IMR-90 (cell line): ENCODE measurements around the gene AGAP2. TPM values are rescaled to one million over a fixed set of nuclear protein-coding genes. Genes with fewer than 3 reads are reported as not detected.

Experiments used
- ATAC-seq: fragments of 200-7000 bp; cut with Tn5 transposase; 2 replicates; pipeline ENCODE4 v1.9.1; 2020; ENCODE audit warnings: low read depth, mild to moderate bottlenecking, moderate library complexity
- BruUV-seq: library from RNA; stranded (reverse); fragments of 400-500 nt; replicated peaks from 2 replicates; lab custom pipeline; 2021; lab: Mats Ljungman, UMichigan
- CTCF ChIA-PET: fragments of 300-600 bp; formaldehyde crosslinking; extraction: SDS; loops from one replicate; lab custom pipeline; 2021; ENCODE audit warnings: antibody characterized with exemption; lab: Yijun Ruan, JAX
- POLR2A ChIA-PET: fragments of 300-600 bp; sonication (Branson Sonifier 250); formaldehyde crosslinking; loops from one replicate; lab custom pipeline; 2022; ENCODE audit warnings: antibody characterized with exemption; ENCODE audit not compliant: unreplicated experiment; lab: Charles Lee
- DNase-seq: peaks from one replicate; pipeline ENCODE4 v3.0.0; 2013
- H2AFZ ChIP-seq: replicated peaks from 2 replicates; pipeline ENCODE3; 2013; ENCODE audit warnings: low read length, mild to moderate bottlenecking; ENCODE audit not compliant: poor library complexity
- H2AK5ac ChIP-seq: 2 replicates; pipeline ENCODE4 v1.6.1; 2013; ENCODE audit warnings: low read depth, low read length, inconsistent platforms
- H2AK9ac ChIP-seq: replicated peaks from 2 replicates; pipeline ENCODE3; 2013; ENCODE audit warnings: mild to moderate bottlenecking, low read depth, low read length, moderate library complexity; ENCODE audit not compliant: poor library complexity
- H2BK120ac ChIP-seq: 2 replicates; pipeline ENCODE4 v1.6.1; 2013; ENCODE audit warnings: low read depth, low read length, inconsistent platforms
- H2BK15ac ChIP-seq: 3 replicates; pipeline ENCODE4 v1.6.1; 2013; ENCODE audit warnings: low read depth, low read length, inconsistent platforms
- H2BK20ac ChIP-seq: 2 replicates; pipeline ENCODE4 v1.6.1; 2013; ENCODE audit warnings: low read depth, mild to moderate bottlenecking, inconsistent platforms, low read length, moderate library complexity
- H2BK5ac ChIP-seq: 2 replicates; pipeline ENCODE4 v1.6.1; 2013; ENCODE audit warnings: mild to moderate bottlenecking, low read depth, low read length, inconsistent platforms; ENCODE audit not compliant: poor library complexity, severe bottlenecking
- H3K14ac ChIP-seq: replicated peaks from 2 replicates; pipeline ENCODE4 v1.6.1; 2013; ENCODE audit warnings: low read depth, low read length, inconsistent platforms
- H3K18ac ChIP-seq: 2 replicates; pipeline ENCODE4 v1.6.1; 2013; ENCODE audit warnings: low read depth, low read length, control low read depth
- H3K23ac ChIP-seq: 2 replicates; pipeline ENCODE4 v1.6.1; 2013; ENCODE audit warnings: low read depth, low read length, inconsistent platforms
- H3K27ac ChIP-seq: 2 replicates; pipeline ENCODE4 v1.5.1; 2013; ENCODE audit warnings: mild to moderate bottlenecking, control low read depth, low read length; ENCODE audit not compliant: insufficient read depth
- H3K27me3 ChIP-seq: 2 replicates; pipeline ENCODE4 v1.6.1; 2013; ENCODE audit warnings: low read length; ENCODE audit not compliant: control insufficient read depth, insufficient read depth
- H3K36me3 ChIP-seq: 2 replicates; pipeline ENCODE4 v1.6.1; 2013; ENCODE audit warnings: low read length, mixed read lengths; ENCODE audit not compliant: control insufficient read depth, insufficient read depth
- H3K4ac ChIP-seq: 2 replicates; pipeline ENCODE4 v1.6.1; 2013; ENCODE audit warnings: low read depth, low read length, inconsistent platforms
- H3K4me1 ChIP-seq: 2 replicates; pipeline ENCODE4 v1.6.1; 2013; ENCODE audit warnings: low read length, mixed read lengths; ENCODE audit not compliant: control insufficient read depth, insufficient read depth
- H3K4me2 ChIP-seq: 2 replicates; pipeline ENCODE4 v1.6.1; 2013; ENCODE audit warnings: low read depth, mild to moderate bottlenecking, control low read depth, low read length, moderate library complexity
- H3K4me3 ChIP-seq: 2 replicates; pipeline ENCODE4 v1.5.1; 2013; ENCODE audit warnings: low read depth, mild to moderate bottlenecking, control low read depth, low read length, moderate library complexity; ENCODE audit not compliant: insufficient read depth
- H3K56ac ChIP-seq: 2 replicates; pipeline ENCODE4 v1.6.1; 2013; ENCODE audit warnings: low read length, inconsistent platforms; ENCODE audit not compliant: insufficient read depth; ENCODE audit errors: extremely low read depth
- H3K79me1 ChIP-seq, 2 experiments: 2 replicates each; pipeline ENCODE4 v1.6.1; 2013; ENCODE audit warnings: low read length in 2 of 2, inconsistent platforms in 1 of 2, low read depth in 1 of 2
- H3K9ac ChIP-seq: 2 replicates; pipeline ENCODE4 v1.6.1; 2013; ENCODE audit warnings: low read depth, low read length, control low read depth
- H3K9me1 ChIP-seq: 2 replicates; pipeline ENCODE4 v1.6.1; 2013; ENCODE audit warnings: low read length, inconsistent platforms; ENCODE audit not compliant: insufficient read depth
- H3K9me3 ChIP-seq: 2 replicates; pipeline ENCODE4 v1.6.1; 2013; ENCODE audit warnings: low read length; ENCODE audit not compliant: control insufficient read depth, insufficient read depth
- H4K20me1 ChIP-seq: 2 replicates; pipeline ENCODE4 v1.6.1; 2013; ENCODE audit warnings: low read length, inconsistent platforms; ENCODE audit not compliant: insufficient read depth
- H4K5ac ChIP-seq: 2 replicates; pipeline ENCODE4 v1.6.1; 2013; ENCODE audit warnings: mild to moderate bottlenecking, low read depth, low read length, control low read depth
- H4K8ac ChIP-seq, 2 experiments: 2 replicates each; pipeline ENCODE4 v1.6.1; 2013; ENCODE audit warnings: low read depth in 2 of 2, low read length in 2 of 2, control low read depth in 1 of 2, inconsistent platforms in 1 of 2
- H4K91ac ChIP-seq: 2 replicates; pipeline ENCODE4 v1.6.1; 2013; ENCODE audit warnings: low read depth, low read length, inconsistent platforms; ENCODE audit not compliant: insufficient read depth
- BHLHE40 ChIP-seq: fragments of 150-350 bp; IDR thresholded peaks from 2 replicates; pipeline ENCODE4 v1.6.1; 2016; ENCODE audit warnings: mild to moderate bottlenecking, low read depth, low read length
- CEBPB ChIP-seq: IDR thresholded peaks from 2 replicates; pipeline ENCODE4 v1.6.1; 2012; ENCODE audit warnings: low read depth, low read length, improper control_type of control experiment
- CHD1 ChIP-seq: IDR thresholded peaks from 2 replicates; pipeline ENCODE4 v1.6.1; 2012; ENCODE audit warnings: low read depth, low read length, improper control_type of control experiment
- ELK1 ChIP-seq: fragments of 150-350 bp; IDR thresholded peaks from 2 replicates; pipeline ENCODE4 v1.6.1; 2016; ENCODE audit warnings: low read depth, mild to moderate bottlenecking, low read length, moderate library complexity, borderline replicate concordance
- FOS ChIP-seq: fragments of 150-350 bp; IDR thresholded peaks from 2 replicates; pipeline ENCODE4 v1.6.1; 2016; ENCODE audit warnings: low read depth, low read length
- MAFK ChIP-seq: IDR thresholded peaks from 2 replicates; pipeline ENCODE4 v1.6.1; 2012; ENCODE audit warnings: low read depth, low read length, improper control_type of control experiment
- MAZ ChIP-seq: IDR thresholded peaks from 2 replicates; pipeline ENCODE4 v1.6.1; 2012; ENCODE audit warnings: low read depth, mild to moderate bottlenecking, low read length, improper control_type of control experiment, moderate library complexity, borderline replicate concordance
- MXI1 ChIP-seq: IDR thresholded peaks from 2 replicates; pipeline ENCODE4 v1.6.1; 2012; ENCODE audit warnings: low read depth, mild to moderate bottlenecking, low read length, moderate library complexity, borderline replicate concordance
- NFE2L2 ChIP-seq: fragments of 150-350 bp; IDR thresholded peaks from 2 replicates; pipeline ENCODE4 v1.6.1; 2016; ENCODE audit warnings: low read depth, mild to moderate bottlenecking, low read length
- POLR2A ChIP-seq: IDR thresholded peaks from 2 replicates; pipeline ENCODE4 v1.6.1; 2012; ENCODE audit warnings: mild to moderate bottlenecking, low read depth, low read length
- RAD21 ChIP-seq: IDR thresholded peaks from 2 replicates; pipeline ENCODE4 v1.6.1; 2012; ENCODE audit warnings: low read length, improper control_type of control experiment
- RCOR1 ChIP-seq: IDR thresholded peaks from 2 replicates; pipeline ENCODE4 v1.6.1; 2012; ENCODE audit warnings: mild to moderate bottlenecking, low read length, improper control_type of control experiment; ENCODE audit not compliant: insufficient replicate concordance
- RFX5 ChIP-seq: IDR thresholded peaks from 2 replicates; pipeline ENCODE4 v1.8.0; 2012; ENCODE audit warnings: low read depth, mild to moderate bottlenecking, low read length, moderate library complexity
- SMC3 ChIP-seq: fragments of 150-350 bp; IDR thresholded peaks from 2 replicates; pipeline ENCODE4 v1.6.1; 2016; ENCODE audit warnings: low read depth, mild to moderate bottlenecking, antibody characterized with exemption, low read length, moderate library complexity
- USF2 ChIP-seq: fragments of 150-350 bp; IDR thresholded peaks from 2 replicates; pipeline ENCODE4 v1.6.1; 2017; ENCODE audit warnings: mild to moderate bottlenecking, antibody characterized with exemption, low read length, low read depth
- WGBS, 2 experiments: methylation state at CpG; one replicate each; pipeline versions ENCODE4 v1.1.5 to v1.1.7; 2013; ENCODE audit warnings: missing lambda C conversion rate in 2 of 2; ENCODE audit not compliant: insufficient read length in 1 of 2; ENCODE audit errors: extremely low coverage in 2 of 2; 5-methylcytosine and 5-hydroxymethylcytosine counted together
- dilution Hi-C: fragments of 300-500 bp; cut with HindIII; formaldehyde crosslinking; loops from one replicate; pipeline ENCODE4 v1.14.3; 2018; ENCODE audit warnings: low sequenced_read_pairs; ENCODE audit not compliant: unreplicated experiment
- in situ Hi-C: fragments of 300-500 bp; cut with MboI; formaldehyde crosslinking; loops from 3 replicates; pipeline ENCODE4 v1.14.3; 2019; ENCODE audit warnings: low sequenced_read_pairs, inconsistent platforms, mixed read lengths
- intact Hi-C: fragments of 100-400 bp; cut with micrococcal nuclease; formaldehyde crosslinking; loops from 2 replicates; pipeline ENCODE4 v1.10.0; 2022
- polyA plus RNA-seq, 3 experiments: library from polyadenylated mRNA; depleted of rRNA; stranded (reverse); fragments of >200 nt; gene quantifications; 2 replicates each; pipeline ENCODE4 v1.2.3, GENCODE V29; 2012; ENCODE audit warnings: low replicate concordance in 1 of 3
- total RNA-seq: library from RNA; depleted of rRNA; stranded (reverse); fragments of >200 nt; gene quantifications from 2 replicates; pipeline ENCODE4 v1.2.3, GENCODE V29; 2012
- TF ChIP-seq, protein P1 (sequence below): conservative IDR thresholded peaks from 2 replicates; pipeline ENCODE4 v1.5.1; 2012; ENCODE audit warnings: mild to moderate bottlenecking, low read depth, low read length, improper control_type of control experiment

Gene AGAP2
- total and polyA plus RNA-seq, 2 of the 4 experiments (the other 2 are of a cell fraction): 0.03 to 0.18 TPM

DNA sequence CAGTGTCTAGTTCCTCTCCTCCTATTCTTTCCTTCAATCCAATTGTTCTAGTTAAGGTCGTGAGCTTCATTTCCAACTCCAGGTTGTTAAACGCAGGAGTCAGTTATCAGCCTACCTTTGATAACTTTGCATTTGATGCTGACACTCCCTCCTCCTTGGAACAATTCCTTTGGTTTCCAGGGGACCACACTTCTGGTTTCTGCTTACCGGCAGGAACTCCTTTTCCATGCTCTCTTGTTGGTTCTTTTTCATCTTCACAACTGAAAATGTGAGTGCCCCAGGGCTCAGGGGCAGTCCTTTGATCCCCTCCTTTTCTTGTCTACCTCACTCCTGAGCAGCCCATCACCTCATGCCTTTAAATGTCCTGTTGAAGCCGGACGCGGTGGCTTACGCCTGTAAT is 38.8 kb upstream of the AGAP2 start:
- H2BK20ac ChIP-seq: no peak overlapping the region
- H3K18ac ChIP-seq: no peak overlapping the region
- H4K20me1 ChIP-seq: no peaks in the 10 kb centered on the region
- no peak overlapping the region for H2BK5ac ChIP-seq
- no peak overlapping the region for H3K4me2 ChIP-seq
- 94% methylated on average over 3 of the region's 7 CpGs; no CpG with 5 or more reads in 1 of the 2 experiments for WGBS, 2 experiments
- BruUV-seq: no TSS peak
- no peak overlapping the region for H4K5ac ChIP-seq
- no peaks in the 10 kb centered on the region for H3K4me1 ChIP-seq
- ChIA-PET POLR2A (no interaction called here), CTCF (no interaction called here)
- H3K36me3 ChIP-seq: peaks cover 6% of the 10 kb centered on the region
- no peak overlapping the region for H3K14ac ChIP-seq
- no peak overlapping the region for H4K8ac ChIP-seq
- H2AK9ac ChIP-seq: no peak overlapping the region
- dilution Hi-C loops (no loop called here), in situ Hi-C loops (no loop called here), intact Hi-C loops (no loop called here)
- H3K9ac ChIP-seq: no peak overlapping the region
- H4K91ac ChIP-seq: no peak overlapping the region
- H3K27me3 ChIP-seq: no peaks in the 10 kb centered on the region
- H3K56ac ChIP-seq: no peak overlapping the region
- H2AK5ac ChIP-seq: no peak overlapping the region
- no peak overlapping the region for H3K4ac ChIP-seq
- no peak overlapping the region for H3K27ac ChIP-seq
- H2AFZ ChIP-seq: no peak overlapping the region
- TF ChIP-seq USF2 (no peak), ELK1 (no peak), CEBPB (no peak), SMC3 (no peak), MXI1 (no peak), NFE2L2 (no peak), RFX5 (no peak), MAFK (no peak), RCOR1 (no peak), RAD21 (no peak), POLR2A (no peak), CHD1 (no peak), FOS (no peak), BHLHE40 (no peak), MAZ (no peak)
- TF ChIP-seq, protein P1, sequence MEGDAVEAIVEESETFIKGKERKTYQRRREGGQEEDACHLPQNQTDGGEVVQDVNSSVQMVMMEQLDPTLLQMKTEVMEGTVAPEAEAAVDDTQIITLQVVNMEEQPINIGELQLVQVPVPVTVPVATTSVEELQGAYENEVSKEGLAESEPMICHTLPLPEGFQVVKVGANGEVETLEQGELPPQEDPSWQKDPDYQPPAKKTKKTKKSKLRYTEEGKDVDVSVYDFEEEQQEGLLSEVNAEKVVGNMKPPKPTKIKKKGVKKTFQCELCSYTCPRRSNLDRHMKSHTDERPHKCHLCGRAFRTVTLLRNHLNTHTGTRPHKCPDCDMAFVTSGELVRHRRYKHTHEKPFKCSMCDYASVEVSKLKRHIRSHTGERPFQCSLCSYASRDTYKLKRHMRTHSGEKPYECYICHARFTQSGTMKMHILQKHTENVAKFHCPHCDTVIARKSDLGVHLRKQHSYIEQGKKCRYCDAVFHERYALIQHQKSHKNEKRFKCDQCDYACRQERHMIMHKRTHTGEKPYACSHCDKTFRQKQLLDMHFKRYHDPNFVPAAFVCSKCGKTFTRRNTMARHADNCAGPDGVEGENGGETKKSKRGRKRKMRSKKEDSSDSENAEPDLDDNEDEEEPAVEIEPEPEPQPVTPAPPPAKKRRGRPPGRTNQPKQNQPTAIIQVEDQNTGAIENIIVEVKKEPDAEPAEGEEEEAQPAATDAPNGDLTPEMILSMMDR: no peak
- no peak overlapping the region for H2BK15ac ChIP-seq
- no peak overlapping the region for H3K4me3 ChIP-seq
- H3K9me3 ChIP-seq: no peaks in the 10 kb centered on the region
- no peak for ATAC-seq
- peaks cover 6 to 21% of the 10 kb centered on the region in 2 experiments; a peak in 3 of 4 replicates for H3K79me1 ChIP-seq
- no peak overlapping the region for H3K23ac ChIP-seq
- H3K9me1 ChIP-seq: 0 out of 2 replicates have a peak, but pooled peaks cover 3% of the 10 kb centered on the region
- DNase-seq: no peak
- H2BK120ac ChIP-seq: no peak overlapping the region
